Measurements from ENCODE around the gene TANGO6. TPM values are rescaled to one million over a fixed set of nuclear protein-coding genes. Genes with fewer than 3 reads are reported as not detected.

Gene TANGO6
- total RNA-seq, 1 donor from 2014 or later, result 8.4 TPM

GRCh38 chr16:68900009-68900408 lies 56.7 kb downstream of the TANGO6 start:
- no peak for ATAC-seq (ENCODE audit: poor library complexity)
- no peak for DNase-seq
- intact Hi-C loops (cut with DNase I), result loop anchor here (5.0 kb wide), 1 partner anchor 222 kb away; no protein-coding TSS in a partner anchor

- no peak for DNase-seq
- intact Hi-C loops (cut with DNase I), result loop anchor here (5.0 kb wide), 1 partner anchor 220 kb away; no protein-coding TSS in a partner anchor
- peak; percentile 48 for ATAC-seq (ENCODE audit: poor library complexity)
Measured at GRCh38 chr16:68902003-68902968, 59.0 kb downstream of the TANGO6 start.

- ATAC-seq (ENCODE audit: poor library complexity), result no peak
- DNase-seq, result no peak
- intact Hi-C loops (cut with DNase I), result loop anchor here (5.0 kb wide), 1 partner anchor 219 kb away; no protein-coding TSS in a partner anchor
Measured at GRCh38 chr16:68902969-68903345, 59.6 kb downstream of the TANGO6 start.

GRCh38 chr16:68907297-68907696 lies 64.0 kb downstream of the TANGO6 start:
- no peak for ATAC-seq (ENCODE audit: poor library complexity)
- DNase-seq, result no peak
- intact Hi-C loops (cut with DNase I), result no loop called here

GRCh38 chr16:68907781-68908181 lies 64.5 kb downstream of the TANGO6 start:
- no peak for ATAC-seq (ENCODE audit: poor library complexity)
- intact Hi-C loops (cut with DNase I), result no loop called here
- no peak for DNase-seq

- intact Hi-C loops (cut with DNase I), result no loop called here
Measured at GRCh38 chr16:68909099-68909733, 65.9 kb downstream of the TANGO6 start.

GRCh38 chr16:68910051-68910450 lies 66.7 kb downstream of the TANGO6 start:
- no peak for ATAC-seq (ENCODE audit: poor library complexity)
- DNase-seq, result no peak
- intact Hi-C loops (cut with DNase I), result no loop called here

More at GRCh38 chr16:68909099-68909733, 65.9 kb downstream of the TANGO6 start:
- ATAC-seq (ENCODE audit: poor library complexity) (no peak), DNase-seq (no peak)

- ATAC-seq (ENCODE audit: poor library complexity), result no peak
- intact Hi-C loops (cut with DNase I), result no loop called here
- DNase-seq, result no peak
Measured at GRCh38 chr16:68915589-68915988, 72.3 kb downstream of the TANGO6 start.

GRCh38 chr16:68917541-68917940 lies 74.2 kb downstream of the TANGO6 start:
- intact Hi-C loops (cut with DNase I), result no loop called here
- DNase-seq (no peak), ATAC-seq (ENCODE audit: poor library complexity) (no peak)

GRCh38 chr16:68920349-68920748 lies 77.0 kb downstream of the TANGO6 start:
- DNase-seq, result no peak
- intact Hi-C loops (cut with DNase I), result no loop called here
- no peak for ATAC-seq (ENCODE audit: poor library complexity)

- intact Hi-C loops (cut with DNase I), result no loop called here
- no peak for ATAC-seq (ENCODE audit: poor library complexity)
- DNase-seq, result no peak
Measured at GRCh38 chr16:68921637-68922036, 78.3 kb downstream of the TANGO6 start.

- ATAC-seq (ENCODE audit: poor library complexity), result no peak
- DNase-seq, result no peak
- intact Hi-C loops (cut with DNase I), result no loop called here
Measured at GRCh38 chr16:68923116-68923515, 79.8 kb downstream of the TANGO6 start.

GRCh38 chr16:68927018-68927417 lies 83.7 kb downstream of the TANGO6 start:
- DNase-seq (no peak), ATAC-seq (ENCODE audit: poor library complexity) (no peak)
- intact Hi-C loops (cut with DNase I), result no loop called here

- intact Hi-C loops (cut with DNase I), result no loop called here
- ATAC-seq (ENCODE audit: poor library complexity), result no peak
- DNase-seq, result no peak
Measured at GRCh38 chr16:68931196-68931595, 87.9 kb downstream of the TANGO6 start.

GRCh38 chr16:68934402-68934801 lies 91.1 kb downstream of the TANGO6 start:
- ATAC-seq (ENCODE audit: poor library complexity), result no peak
- intact Hi-C loops (cut with DNase I), result no loop called here

GRCh38 chr16:68935008-68935407 lies 91.7 kb downstream of the TANGO6 start:
- intact Hi-C loops (cut with DNase I), result no loop called here
- ATAC-seq (ENCODE audit: poor library complexity) (no peak), DNase-seq (no peak)

More at GRCh38 chr16:68934402-68934801, 91.1 kb downstream of the TANGO6 start:
- DNase-seq, result no peak

GRCh38 chr16:68936736-68937631 lies 93.7 kb downstream of the TANGO6 start:
- no peak for ATAC-seq (ENCODE audit: poor library complexity)
- intact Hi-C loops (cut with DNase I), result no loop called here
- no peak for DNase-seq

GRCh38 chr16:68939692-68940320 lies 96.5 kb downstream of the TANGO6 start:
- DNase-seq (no peak), ATAC-seq (ENCODE audit: poor library complexity) (no peak)
- intact Hi-C loops (cut with DNase I), result no loop called here

All from Right ventricle myocardium superior (tissue), 1 donor.